HG03280 (cell line): ENCODE measurements around the gene JAKMIP3.
"Not testable (repeated sequence)": the region's sequence is repeated elsewhere in the genome, so short reads cannot be mapped to it uniquely, and the experiment has no call there.

ENCODE experiments used
- ATAC-seq: cut with Tn5 transposase; IDR thresholded peaks from one replicate; pipeline ENCODE4 v1.9.1; 2021; ENCODE audit warnings: mild to moderate bottlenecking, moderate library complexity; ENCODE audit not compliant: unreplicated experiment

JAKMIP3 gene

GRCh38 chr10:132064082-132064755 is 1.5 kb upstream of the JAKMIP3 start:
- no peak for ATAC-seq

- ATAC-seq, result no peak
Measured at GRCh38 chr10:132064771-132065437, 842 bp upstream of the JAKMIP3 start.

- no peak for ATAC-seq
Measured at GRCh38 chr10:132066186-132066585, 440 bp downstream of the JAKMIP3 start.

- ATAC-seq, result no peak
Measured at GRCh38 chr10:132066812-132067211, 1.1 kb downstream of the JAKMIP3 start.

GRCh38 chr10:132068431-132069121 is 2.8 kb downstream of the JAKMIP3 start:
- ATAC-seq, result no peak

- ATAC-seq, result no peak
Measured at GRCh38 chr10:132069122-132069848, 3.5 kb downstream of the JAKMIP3 start.

- ATAC-seq, result no peak
Measured at GRCh38 chr10:132069849-132070182, 4.1 kb downstream of the JAKMIP3 start.

GRCh38 chr10:132070724-132071123 is 5.0 kb downstream of the JAKMIP3 start:
- ATAC-seq, result no peak

GRCh38 chr10:132071667-132072066 is 5.9 kb downstream of the JAKMIP3 start:
- no peak for ATAC-seq

- ATAC-seq, result no peak
Measured at GRCh38 chr10:132075909-132076577, 10.3 kb downstream of the JAKMIP3 start.

- ATAC-seq, result no peak
Measured at GRCh38 chr10:132076578-132077081, 10.9 kb downstream of the JAKMIP3 start.

GRCh38 chr10:132077091-132077490 is 11.3 kb downstream of the JAKMIP3 start:
- ATAC-seq, result no peak

- no peak for ATAC-seq
Measured at GRCh38 chr10:132078746-132079345, 13.1 kb downstream of the JAKMIP3 start.

GRCh38 chr10:132084384-132084783 is 18.6 kb downstream of the JAKMIP3 start:
- ATAC-seq, result not testable (repeated sequence)

- ATAC-seq, result not testable (repeated sequence)
Measured at GRCh38 chr10:132093236-132093635, 27.5 kb downstream of the JAKMIP3 start.

GRCh38 chr10:132094581-132095234 is 29.0 kb downstream of the JAKMIP3 start:
- ATAC-seq, result no peak

GRCh38 chr10:132095403-132096113 is 29.8 kb downstream of the JAKMIP3 start:
- ATAC-seq, result no peak

GRCh38 chr10:132096223-132096622 is 30.5 kb downstream of the JAKMIP3 start:
- ATAC-seq, result no peak

GRCh38 chr10:132096863-132097478 is 31.2 kb downstream of the JAKMIP3 start:
- ATAC-seq, result no peak
